ENCODE data around the gene VSX1.

Gene VSX1

DNA sequence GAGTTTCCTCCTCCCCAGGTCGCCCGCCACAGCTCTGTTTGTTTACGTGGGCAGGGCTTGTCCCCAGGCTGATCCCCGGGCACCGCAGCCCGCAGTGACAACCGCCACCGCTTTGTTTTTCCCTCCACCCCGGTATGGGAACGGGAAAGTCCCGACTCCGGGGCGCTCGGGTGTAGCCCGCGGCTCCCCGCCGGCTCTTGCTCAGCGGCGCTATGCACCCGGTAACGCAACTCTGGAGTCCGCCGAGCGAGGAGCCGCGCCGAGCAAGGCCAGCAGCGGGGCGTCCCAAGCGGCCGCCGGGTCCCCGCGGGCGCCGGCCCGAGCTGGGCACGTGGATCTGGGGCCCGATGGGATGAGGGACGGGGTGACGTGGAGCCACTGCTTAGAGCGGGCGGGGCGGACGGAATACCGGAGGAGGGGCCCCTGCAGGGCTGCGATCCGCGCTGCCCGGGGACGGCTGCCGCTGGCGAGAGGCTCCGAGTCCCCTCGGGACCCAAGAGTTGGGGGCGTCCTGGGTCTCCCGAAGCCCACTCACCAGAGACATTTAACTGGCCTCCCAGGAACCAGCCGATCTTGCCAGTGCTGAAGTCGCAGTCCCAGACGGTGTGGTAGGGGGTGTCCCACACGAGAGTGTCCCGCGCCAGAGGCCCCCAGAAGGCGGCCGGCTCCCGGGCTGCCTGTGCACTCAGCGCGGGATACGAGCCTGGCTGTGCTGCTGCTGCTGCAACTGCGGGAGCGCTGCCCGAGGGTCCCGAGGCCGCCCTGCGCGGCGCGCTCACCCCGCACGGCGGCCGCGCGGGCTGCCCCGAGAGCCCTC, 24.5 kb downstream of the VSX1 start:
- H2BK12ac ChIP-seq (ENCODE audit: low read length): no peak overlapping the region
- DNase-seq (ENCODE audit: low spot score): no peak
- H3K79me1 ChIP-seq (ENCODE audit: low read depth, low read length): no peaks in the 10 kb centered on the region
- H3K14ac ChIP-seq (ENCODE audit: low read length): no peak overlapping the region
- WGBS, 2 donors (ENCODE audit: extremely low coverage in 2 of 2, insufficient read length in 2 of 2, insufficient replicate concordance in 1 of 2): no CpG with 5 or more reads among the region's 86 CpGs
- no peak overlapping the region for H2BK5ac ChIP-seq (ENCODE audit: low read length)
- peak overlapping the region; percentile 20 for H3K23ac ChIP-seq (ENCODE audit: low read depth, low read length, poor library complexity)
- H3K4me1 ChIP-seq (ENCODE audit: control insufficient read depth in 2 of 2, insufficient read depth in 1 of 2, low read depth in 1 of 2, low read length in 2 of 2): peaks cover 4 to 5% of the 10 kb centered on the region in 2 donors
- peaks cover 10 to 89% (median 73%) of the 10 kb centered on the region in 3 experiments for H3K27me3 ChIP-seq (ENCODE audit: control insufficient read depth in 3 of 3, insufficient read depth in 3 of 3, low read depth in 1 of 3, low read length in 3 of 3)
- H3K9me3 ChIP-seq (replicated peaks in 1 of 2; ENCODE audit: control insufficient read depth in 2 of 2, insufficient read depth in 1 of 2, low read depth in 1 of 2, low read length in 2 of 2): peaks cover 0 to 2% of the 10 kb centered on the region in 2 donors
- H3K4me2 ChIP-seq (ENCODE audit: insufficient read depth, low read length, poor library complexity, severe bottlenecking): peak overlapping the region; percentile 88
- no peak overlapping the region for H3K4ac ChIP-seq (ENCODE audit: low read length)
- H4K8ac ChIP-seq (ENCODE audit: low read depth, low read length): no peak overlapping the region
- H2BK15ac ChIP-seq (ENCODE audit: low read length): no peak overlapping the region
- H3K36me3 ChIP-seq (replicated peaks in 1 of 2; ENCODE audit: control insufficient read depth in 2 of 2, insufficient read depth in 2 of 2, low read length in 2 of 2): no peaks in the 10 kb centered on the region
- no peak overlapping the region for H2AK5ac ChIP-seq (ENCODE audit: low read depth, low read length)
- H3K27ac ChIP-seq (replicated peaks; ENCODE audit: low read length): no peak overlapping the region
- no peak overlapping the region for H4K91ac ChIP-seq (ENCODE audit: low read depth, low read length, poor library complexity)
- peak overlapping the region; percentile 38 to 75 for H3K4me3 ChIP-seq (ENCODE audit: low read length in 2 of 2)
- H3K18ac ChIP-seq (ENCODE audit: low read length): peak overlapping the region; percentile 86
- H2AFZ ChIP-seq (ENCODE audit: low read length): peak overlapping the region; percentile 86
- peak overlapping the region; percentile 32 for H3K9ac ChIP-seq (ENCODE audit: low read depth, low read length, poor library complexity)
- peak overlapping the region; percentile 82 for H2BK120ac ChIP-seq (ENCODE audit: low read depth, low read length)

DNA sequence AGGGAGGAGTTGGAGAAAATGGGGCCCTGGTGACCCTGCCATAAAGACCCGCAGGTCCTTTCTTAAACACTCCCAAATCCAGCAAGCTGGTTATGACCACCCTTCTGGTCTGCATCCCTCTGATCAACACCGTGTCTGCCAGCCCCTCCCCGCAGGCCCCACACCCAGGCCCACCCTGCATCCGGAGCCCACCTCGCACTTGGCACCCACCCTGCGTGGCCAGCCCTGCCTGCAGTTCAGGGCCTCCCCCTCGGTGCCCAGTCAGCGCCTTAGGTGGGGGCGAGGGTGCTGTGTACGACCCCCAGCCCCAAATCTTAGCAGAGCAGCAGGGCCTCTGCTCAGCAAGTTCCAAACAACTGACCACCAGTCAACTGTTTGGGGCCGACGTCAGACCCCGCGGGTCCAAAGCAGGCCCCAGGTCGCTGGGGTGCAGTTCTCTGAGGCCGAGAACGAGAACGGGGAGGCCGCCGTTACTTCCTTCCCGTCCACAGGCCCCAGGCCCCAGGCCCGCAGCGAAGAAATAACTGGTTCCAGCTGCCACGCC, 25.2 kb downstream of the VSX1 start:
- H2BK120ac ChIP-seq (ENCODE audit: low read depth, low read length): no peak overlapping the region
- H3K14ac ChIP-seq (ENCODE audit: low read length): no peak overlapping the region
- H3K9ac ChIP-seq (ENCODE audit: low read depth, low read length, poor library complexity): no peak overlapping the region
- no peak overlapping the region for H4K8ac ChIP-seq (ENCODE audit: low read depth, low read length)
- H3K23ac ChIP-seq (ENCODE audit: low read depth, low read length, poor library complexity): no peak overlapping the region
- WGBS, 2 donors (ENCODE audit: extremely low coverage in 2 of 2, insufficient read length in 2 of 2, insufficient replicate concordance in 1 of 2): no CpG with 5 or more reads among the region's 24 CpGs
- no peaks in the 10 kb centered on the region for H3K36me3 ChIP-seq (replicated peaks in 1 of 2; ENCODE audit: control insufficient read depth in 2 of 2, insufficient read depth in 2 of 2, low read length in 2 of 2)
- no peaks in the 10 kb centered on the region for H3K79me1 ChIP-seq (ENCODE audit: low read depth, low read length)
- no peak overlapping the region for H3K27ac ChIP-seq (replicated peaks; ENCODE audit: low read length)
- peak overlapping the region in 1 of 2 donors; percentile 38 for H3K4me3 ChIP-seq (ENCODE audit: low read length in 2 of 2)
- H3K4me1 ChIP-seq (ENCODE audit: control insufficient read depth in 2 of 2, insufficient read depth in 1 of 2, low read depth in 1 of 2, low read length in 2 of 2): peaks cover 4 to 7% of the 10 kb centered on the region in 2 donors
- H3K18ac ChIP-seq (ENCODE audit: low read length): peak overlapping the region; percentile 75
- H2AK5ac ChIP-seq (ENCODE audit: low read depth, low read length): peak overlapping the region; percentile 73
- H3K4me2 ChIP-seq (ENCODE audit: insufficient read depth, low read length, poor library complexity, severe bottlenecking): peak overlapping the region; percentile 88
- no peak overlapping the region for H2BK15ac ChIP-seq (ENCODE audit: low read length)
- H2AFZ ChIP-seq (ENCODE audit: low read length): peak overlapping the region; percentile 86
- no peak overlapping the region for H2BK5ac ChIP-seq (ENCODE audit: low read length)
- H2BK12ac ChIP-seq (ENCODE audit: low read length): peak overlapping the region; percentile 64
- DNase-seq (ENCODE audit: low spot score): no peak
- peaks cover 10 to 83% (median 66%) of the 10 kb centered on the region in 3 experiments for H3K27me3 ChIP-seq (ENCODE audit: control insufficient read depth in 3 of 3, insufficient read depth in 3 of 3, low read depth in 1 of 3, low read length in 3 of 3)
- peaks cover 0 to 2% of the 10 kb centered on the region in 2 donors for H3K9me3 ChIP-seq (replicated peaks in 1 of 2; ENCODE audit: control insufficient read depth in 2 of 2, insufficient read depth in 1 of 2, low read depth in 1 of 2, low read length in 2 of 2)
- no peak overlapping the region for H3K4ac ChIP-seq (ENCODE audit: low read length)
- H4K91ac ChIP-seq (ENCODE audit: low read depth, low read length, poor library complexity): no peak overlapping the region

DNA sequence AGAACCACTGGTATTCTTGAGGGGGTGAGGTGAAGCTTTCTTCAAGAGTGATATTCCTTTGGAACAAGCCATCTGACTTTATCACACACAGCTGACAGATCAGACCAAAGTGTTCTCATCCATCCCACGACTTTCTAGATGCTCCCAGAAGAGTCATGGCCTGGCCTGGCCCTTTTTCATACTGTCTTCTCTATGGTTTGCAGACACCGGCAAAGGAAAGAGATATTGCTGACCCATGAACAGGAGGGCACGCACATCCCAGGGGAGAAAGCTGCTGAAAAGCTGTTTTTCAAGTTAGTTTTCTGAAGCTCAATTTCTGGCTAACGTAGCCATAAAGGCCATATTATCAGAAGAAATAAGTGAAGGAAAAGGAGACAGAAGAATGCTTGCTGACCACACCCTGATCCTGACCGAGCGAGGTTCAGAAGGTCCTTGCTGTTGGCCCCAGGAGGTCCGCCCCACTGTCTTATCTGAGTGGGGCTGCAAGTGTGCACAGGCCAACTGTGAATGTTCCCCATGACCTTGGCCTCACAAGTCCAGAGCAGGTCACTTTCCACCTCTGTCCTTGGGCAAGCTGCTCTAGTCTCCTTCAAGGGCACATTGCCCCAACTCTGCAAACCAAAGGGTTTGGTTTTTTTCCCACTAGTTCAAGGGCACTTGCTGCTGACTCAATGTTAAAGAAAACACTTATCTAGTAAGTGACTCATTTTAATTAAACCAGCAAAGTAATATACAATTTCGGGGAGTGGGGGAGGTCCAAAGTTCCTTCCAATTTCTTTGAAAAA, 26.0 kb downstream of the VSX1 start:
- Histone ChIP-seq H3K18ac (ENCODE audit: low read length) (no peak overlapping the region), H2BK12ac (ENCODE audit: low read length) (no peak overlapping the region), H3K9me3 (replicated peaks in 1 of 2; ENCODE audit: control insufficient read depth in 2 of 2, insufficient read depth in 1 of 2, low read depth in 1 of 2, low read length in 2 of 2) (peaks cover 0 to 2% of the 10 kb centered on the region in 2 donors), H3K4me2 (ENCODE audit: insufficient read depth, low read length, poor library complexity, severe bottlenecking) (no peak overlapping the region), H4K8ac (ENCODE audit: low read depth, low read length) (no peak overlapping the region), H2AK5ac (ENCODE audit: low read depth, low read length) (no peak overlapping the region), H3K4me1 (ENCODE audit: control insufficient read depth in 2 of 2, insufficient read depth in 1 of 2, low read depth in 1 of 2, low read length in 2 of 2) (peaks cover 4 to 7% of the 10 kb centered on the region in 2 donors), H2BK15ac (ENCODE audit: low read length) (no peak overlapping the region), H3K4ac (ENCODE audit: low read length) (no peak overlapping the region), H3K27me3 (ENCODE audit: control insufficient read depth in 3 of 3, insufficient read depth in 3 of 3, low read depth in 1 of 3, low read length in 3 of 3) (peaks cover 10 to 78% (median 57%) of the 10 kb centered on the region in 3 experiments), H2AFZ (ENCODE audit: low read length) (no peak overlapping the region), H3K27ac (replicated peaks; ENCODE audit: low read length) (no peak overlapping the region), H3K9ac (ENCODE audit: low read depth, low read length, poor library complexity) (no peak overlapping the region), H3K79me1 (ENCODE audit: low read depth, low read length) (no peaks in the 10 kb centered on the region), H3K36me3 (replicated peaks in 1 of 2; ENCODE audit: control insufficient read depth in 2 of 2, insufficient read depth in 2 of 2, low read length in 2 of 2) (no peaks in the 10 kb centered on the region), H3K4me3 (ENCODE audit: low read length in 2 of 2) (no peak overlapping the region), H4K91ac (ENCODE audit: low read depth, low read length, poor library complexity) (no peak overlapping the region), H3K23ac (ENCODE audit: low read depth, low read length, poor library complexity) (no peak overlapping the region), H2BK120ac (ENCODE audit: low read depth, low read length) (no peak overlapping the region), H3K14ac (ENCODE audit: low read length) (no peak overlapping the region), H2BK5ac (ENCODE audit: low read length) (no peak overlapping the region)
- no peak for DNase-seq (ENCODE audit: low spot score)
- no CpG with 5 or more reads among the region's 8 CpGs for WGBS, 2 donors (ENCODE audit: extremely low coverage in 2 of 2, insufficient read length in 2 of 2, insufficient replicate concordance in 1 of 2)

All from neuronal stem cell (in vitro differentiated cells).